ENCODE data around the gene MRPL37. TPM values are rescaled to one million over a fixed set of nuclear protein-coding genes. Genes with fewer than 3 reads are reported as not detected.

The MRPL37 gene
- total RNA-seq, 1 donor from 2014 or later = 83.9 TPM

DNA sequence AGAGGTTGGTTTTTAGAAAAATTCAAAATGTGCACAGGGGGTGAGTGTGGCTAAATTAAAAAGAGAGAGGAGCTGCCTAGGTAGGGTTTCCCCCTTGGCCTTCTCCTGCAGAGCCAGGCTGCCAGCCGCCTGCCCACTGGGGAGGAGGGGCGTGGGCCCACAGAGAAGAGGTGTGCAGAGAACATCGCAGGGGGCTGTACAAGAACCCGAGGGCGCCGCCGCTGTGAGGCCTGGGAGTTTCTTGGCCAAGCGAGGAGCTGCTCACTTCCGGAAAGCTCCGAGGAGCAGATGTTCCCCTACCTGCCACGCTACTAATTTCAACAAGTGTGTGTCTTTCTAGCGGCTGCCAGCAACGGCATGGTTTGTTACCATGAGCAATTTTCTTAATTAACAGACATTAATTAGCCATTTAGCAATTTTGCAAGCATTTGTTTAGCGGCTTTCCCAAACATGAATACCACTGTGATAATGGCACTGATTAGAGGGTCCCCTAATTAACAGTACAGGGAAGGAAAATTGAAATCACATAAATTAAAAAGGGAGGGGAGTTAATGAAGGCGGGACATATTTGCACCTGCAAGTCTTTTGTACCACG, 59.7 kb downstream of the MRPL37 start:
- DNase-seq (ENCODE audit: extremely low read depth, low read depth, low spot score) = no peak

DNA sequence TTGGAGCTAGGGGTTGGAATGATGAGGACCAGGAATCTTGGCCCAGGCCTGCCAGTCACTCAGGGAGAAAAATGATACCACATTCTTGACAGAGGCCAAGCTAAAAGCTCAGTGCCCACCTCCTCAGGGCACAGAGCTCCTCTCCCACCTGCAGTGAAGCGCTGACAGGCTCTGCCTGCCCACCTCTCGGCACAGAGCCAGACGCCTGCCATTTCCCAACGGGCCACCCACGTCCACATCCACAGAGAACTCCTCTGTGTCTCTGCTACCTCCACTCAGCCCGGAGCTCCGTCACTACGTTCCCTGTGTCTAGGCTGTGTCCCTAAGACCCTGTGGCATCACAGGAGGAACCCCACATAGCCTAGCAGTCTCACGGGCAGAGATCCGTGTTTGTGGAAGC, 60.8 kb downstream of the MRPL37 start:
- DNase-seq (ENCODE audit: extremely low read depth, low read depth, low spot score) = no peak

DNA sequence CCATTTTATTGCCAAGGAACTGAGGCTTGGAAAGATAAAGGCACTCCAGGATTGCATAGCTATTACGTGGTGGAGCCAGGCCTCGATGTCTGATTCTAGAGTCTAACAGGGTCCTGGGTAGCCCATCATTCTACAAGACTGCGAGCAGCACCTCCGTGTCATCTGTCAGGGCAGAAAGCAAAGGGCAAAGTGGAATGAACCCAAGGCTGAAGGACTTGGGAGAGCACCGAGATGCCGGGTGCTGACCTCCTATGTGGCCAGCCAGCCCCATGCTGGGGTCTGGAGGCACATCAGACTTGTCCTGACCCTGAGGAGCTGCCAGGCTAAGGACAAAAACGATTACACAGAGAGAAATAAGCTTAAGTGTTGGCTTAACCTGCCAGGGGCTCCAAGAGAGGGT, 62.3 kb downstream of the MRPL37 start:
- DNase-seq (ENCODE audit: extremely low read depth, low read depth, low spot score) = no peak

DNA sequence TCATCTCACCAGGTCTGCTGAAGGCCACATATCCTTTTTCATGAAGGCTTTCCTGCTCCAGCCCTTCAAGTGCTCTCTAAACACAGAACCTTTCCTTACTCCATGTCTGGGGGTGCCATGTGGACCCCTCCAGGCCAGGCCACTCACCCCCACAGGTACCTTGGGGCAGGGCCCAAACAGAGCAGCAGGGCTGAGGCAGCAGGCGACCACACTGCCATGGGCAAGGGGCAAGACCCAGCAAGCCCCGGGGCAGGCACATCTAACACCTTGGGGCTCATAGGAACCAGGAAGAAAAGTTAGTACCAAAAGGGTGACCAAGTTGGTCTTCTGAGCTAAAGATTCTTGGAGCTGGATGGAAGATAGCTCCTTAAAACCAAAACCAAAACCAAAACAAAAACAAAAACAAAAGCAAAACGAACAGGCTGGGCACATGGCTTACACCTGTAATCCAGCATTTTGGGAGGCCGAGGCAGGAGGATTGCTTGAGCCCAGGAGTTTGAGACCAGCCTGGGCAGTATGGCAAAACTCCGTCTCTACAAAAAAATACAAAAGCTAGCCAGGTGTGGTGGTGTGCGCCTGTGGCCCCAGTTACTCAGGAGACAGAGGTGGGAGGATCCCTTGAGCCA, 63.7 kb downstream of the MRPL37 start:
- DNase-seq (ENCODE audit: extremely low read depth, low read depth, low spot score) = no peak

DNA sequence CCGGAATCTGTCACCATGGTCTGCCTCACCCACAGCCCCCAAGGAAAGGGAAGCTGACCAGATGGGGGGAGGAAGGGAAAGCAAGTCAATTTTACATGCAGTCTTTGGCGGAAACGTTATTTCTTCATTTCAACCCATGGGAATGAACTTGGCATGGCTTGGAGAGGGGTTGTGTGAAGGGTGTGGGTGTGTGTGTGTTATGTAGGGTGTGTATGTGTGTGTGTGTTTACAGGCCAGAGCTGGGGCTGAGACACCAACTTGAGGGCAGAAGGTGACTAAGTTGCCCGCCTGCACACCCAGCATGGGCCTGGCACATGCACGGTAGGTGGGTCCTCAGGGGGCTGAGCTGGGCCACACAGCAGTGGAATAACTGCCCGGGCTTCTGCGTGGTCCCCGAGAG, 65.2 kb downstream of the MRPL37 start:
- no peak for DNase-seq (ENCODE audit: extremely low read depth, low read depth, low spot score)

DNA sequence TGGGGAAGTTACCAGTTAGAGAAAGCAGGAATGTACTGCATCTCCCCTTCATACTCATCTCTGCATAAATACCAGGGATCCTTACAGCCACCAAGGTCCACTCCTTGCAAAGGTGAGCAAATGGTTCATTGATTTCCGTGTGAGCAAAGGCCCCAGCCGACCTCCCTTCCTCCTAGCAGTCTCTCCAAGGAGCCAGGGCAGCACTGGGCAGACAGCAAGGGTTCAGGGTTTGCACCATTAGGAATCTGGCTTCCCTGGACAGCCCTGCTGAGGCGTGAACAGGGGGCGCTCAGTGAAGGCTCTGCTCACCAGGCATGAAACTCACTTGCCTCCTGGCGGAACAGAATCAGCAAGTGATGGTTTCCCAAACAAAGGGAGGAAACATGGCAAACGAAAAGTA, 65.7 kb downstream of the MRPL37 start:
- no peak for DNase-seq (ENCODE audit: extremely low read depth, low read depth, low spot score)

DNA sequence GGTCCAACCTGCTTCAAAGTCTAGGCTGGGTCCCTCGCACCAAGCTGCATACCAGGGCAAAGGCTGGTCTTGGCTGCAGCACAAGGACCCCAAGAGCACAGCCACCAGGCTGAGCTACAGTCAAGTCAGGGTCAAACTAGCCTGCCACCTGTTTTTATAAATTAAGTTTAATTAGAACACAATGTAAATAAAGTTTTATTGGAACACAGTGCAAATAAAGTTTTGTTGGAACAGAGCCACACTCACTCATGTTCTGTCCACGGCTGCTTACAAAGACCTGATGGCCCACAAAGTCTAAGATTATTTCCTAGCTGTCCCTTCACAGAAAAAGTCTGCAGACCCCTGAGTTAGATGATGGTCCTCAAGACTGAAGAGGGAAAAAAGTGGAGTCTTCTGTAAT, 66.2 kb downstream of the MRPL37 start:
- DNase-seq (ENCODE audit: extremely low read depth, low read depth, low spot score) = no peak

DNA sequence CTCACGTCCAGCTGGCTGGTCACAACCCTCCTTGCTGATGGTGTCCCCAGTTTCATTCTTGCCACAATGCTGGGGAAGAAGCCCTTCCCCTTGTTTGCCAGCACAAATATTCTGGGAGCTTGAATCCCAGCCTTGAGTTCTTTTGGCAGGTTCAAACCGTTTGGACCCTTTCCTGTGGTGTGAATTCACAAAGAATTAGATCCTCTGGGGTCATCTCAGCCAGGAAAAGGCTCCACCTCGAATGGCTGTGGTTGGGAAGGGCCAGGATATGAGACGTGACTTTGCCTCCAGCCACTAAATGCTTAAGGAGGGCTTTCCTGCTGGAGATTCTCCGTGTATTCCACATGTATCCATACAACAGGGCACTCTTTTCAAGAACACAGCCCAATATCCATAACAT, 66.9 kb downstream of the MRPL37 start:
- DNase-seq (ENCODE audit: extremely low read depth, low read depth, low spot score) = no peak

Other genes starting within 250 kb of the MRPL37 start
- gene LDLRAD1, start 182.0 kb upstream of the MRPL37 start, total RNA-seq = not detected in 2 replicates
- gene TMEM59, start 147.0 kb upstream of the MRPL37 start, total RNA-seq = 185 and 238 TPM in 2 replicates
- 3.1 and 3.7 TPM in 2 replicates for gene TCEANC2, start 146.6 kb upstream of the MRPL37 start, total RNA-seq
- gene CDCP2, start 47.2 kb upstream of the MRPL37 start, total RNA-seq = not detected in 2 replicates
- gene CYB5RL, start 137 bp upstream of the MRPL37 start, total RNA-seq = 3.3 and 4.7 TPM in 2 replicates
- gene SSBP3, start 206.2 kb downstream of the MRPL37 start, total RNA-seq = 29.8 and 33.1 TPM in 2 replicates

Measured in glomerular endothelial cell (primary cell).